Endometrial microvascular endothelial cells (primary cell): Measurements from ENCODE around the gene TAB2. TPM values are rescaled to one million over a fixed set of nuclear protein-coding genes. Genes with fewer than 3 reads are reported as not detected.
"Not testable (repeated sequence)": the region's sequence is repeated elsewhere in the genome, so short reads cannot be mapped to it uniquely, and the experiment has no call there.

Experiments
- in situ Hi-C: cut with HindIII; loops from 2 replicates; pipeline ENCODE4 v1.10.0; 2017; ENCODE audit warnings: low sequenced_read_pairs, low pct_unique_long_range_greater_than_20kb; ENCODE audit errors: inconsistent ontology term
- total RNA-seq: library from RNA; depleted of rRNA; stranded (reverse); fragments of >200 nt; gene quantifications from one replicate; pipeline ENCODE4 v1.2.3, GENCODE V29; 2015; ENCODE audit errors: inconsistent ontology term

The TAB2 gene
- total RNA-seq, 1 donor from 2014 or later, result 26.1 TPM

- in situ Hi-C loops, result no loop called here
Measured at GRCh38 chr6:149431905-149432775, 114.6 kb downstream of the TAB2 start.

DNA sequence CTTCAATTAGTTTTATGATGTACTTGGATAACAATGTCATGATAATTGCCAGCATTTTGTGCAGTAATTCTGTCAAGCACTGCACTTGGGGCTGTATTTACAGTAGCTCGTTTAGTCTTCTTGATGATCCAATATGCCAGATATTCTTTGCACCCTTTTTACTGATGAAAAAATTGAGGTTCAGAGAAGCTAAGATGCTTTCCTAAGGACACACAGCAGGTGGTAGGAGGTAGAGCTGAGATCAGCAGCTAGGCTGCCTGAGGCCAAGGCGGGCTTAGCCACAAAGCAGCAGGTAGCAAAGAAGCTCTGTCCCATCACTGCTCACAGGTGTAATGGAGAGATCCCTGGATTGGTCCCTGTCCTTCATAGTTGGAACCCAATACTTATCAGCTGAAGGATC, 115.9 kb downstream of the TAB2 start:
- in situ Hi-C loops, result no loop called here

- in situ Hi-C loops, result no loop called here
Measured at GRCh38 chr6:149433881-149434280, 116.4 kb downstream of the TAB2 start.

GRCh38 chr6:149435919-149436586, 118.5 kb downstream of the TAB2 start:
- in situ Hi-C loops, result no loop called here

DNA sequence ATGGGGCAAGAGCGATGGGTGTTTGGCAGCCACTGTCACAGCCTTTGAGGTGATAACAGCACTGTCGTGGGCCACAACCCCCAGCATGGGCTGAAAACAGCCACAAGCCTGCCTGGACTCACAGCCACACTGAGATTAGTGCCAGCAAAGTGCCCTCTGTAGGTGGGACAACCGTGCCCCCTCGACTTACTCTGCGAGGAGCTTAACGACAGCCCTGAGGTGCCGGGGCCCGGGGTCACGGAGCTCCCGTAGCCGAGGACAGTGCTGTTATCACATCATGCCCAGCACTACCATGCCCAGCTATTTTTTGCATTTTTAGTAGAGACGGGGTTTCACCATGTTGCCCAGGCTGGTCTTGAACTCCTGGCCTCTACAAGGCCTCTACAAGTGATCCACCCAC, 119.1 kb downstream of the TAB2 start:
- in situ Hi-C loops, result no loop called here

DNA sequence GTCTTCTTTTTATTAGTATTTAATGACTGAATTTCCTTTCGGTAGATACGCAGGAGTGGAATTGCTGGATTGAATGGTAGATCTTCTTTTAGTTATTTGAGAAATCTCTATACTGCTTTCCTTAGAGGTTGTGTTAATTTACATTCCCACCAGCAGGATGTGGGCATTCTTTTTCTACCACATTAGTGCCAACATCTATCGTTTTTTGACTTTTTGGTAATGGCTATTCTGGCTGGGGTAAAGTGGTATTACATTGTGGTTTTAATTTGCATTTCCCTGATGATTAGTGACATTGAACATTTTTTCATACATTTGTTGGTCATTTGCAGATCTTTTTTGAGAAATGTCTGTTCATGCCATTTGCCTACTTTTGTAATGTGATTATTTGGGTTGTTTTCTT, 119.7 kb downstream of the TAB2 start:
- in situ Hi-C loops, result no loop called here

GRCh38 chr6:149438855-149439254, 121.3 kb downstream of the TAB2 start:
- in situ Hi-C loops, result no loop called here

DNA sequence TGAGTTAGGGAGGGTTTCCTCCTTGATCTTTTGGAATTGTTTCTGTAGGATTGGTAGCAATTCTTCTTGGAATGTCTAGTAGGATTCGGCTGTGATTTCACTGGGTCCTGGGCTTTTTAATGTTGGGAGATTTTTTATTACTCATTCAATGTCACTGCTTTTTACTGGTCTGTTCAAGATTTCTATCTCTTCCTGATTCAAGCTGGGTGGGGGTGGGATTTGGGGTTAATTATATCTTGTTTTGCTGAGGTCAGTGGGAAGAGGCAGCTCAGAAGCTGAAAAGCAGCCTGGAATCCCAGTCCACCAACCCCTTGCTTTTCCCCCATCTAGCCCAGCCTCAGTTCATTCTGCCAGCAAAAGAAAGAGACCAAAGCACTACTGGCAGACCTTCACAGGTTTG, 122.1 kb downstream of the TAB2 start:
- in situ Hi-C loops, result no loop called here

GRCh38 chr6:149440735-149441671, 123.5 kb downstream of the TAB2 start:
- in situ Hi-C loops, result no loop called here

GRCh38 chr6:149441740-149442139, 124.2 kb downstream of the TAB2 start:
- in situ Hi-C loops, result no loop called here

- in situ Hi-C loops, result no loop called here
Measured at GRCh38 chr6:149443411-149444181, 126.1 kb downstream of the TAB2 start.

DNA sequence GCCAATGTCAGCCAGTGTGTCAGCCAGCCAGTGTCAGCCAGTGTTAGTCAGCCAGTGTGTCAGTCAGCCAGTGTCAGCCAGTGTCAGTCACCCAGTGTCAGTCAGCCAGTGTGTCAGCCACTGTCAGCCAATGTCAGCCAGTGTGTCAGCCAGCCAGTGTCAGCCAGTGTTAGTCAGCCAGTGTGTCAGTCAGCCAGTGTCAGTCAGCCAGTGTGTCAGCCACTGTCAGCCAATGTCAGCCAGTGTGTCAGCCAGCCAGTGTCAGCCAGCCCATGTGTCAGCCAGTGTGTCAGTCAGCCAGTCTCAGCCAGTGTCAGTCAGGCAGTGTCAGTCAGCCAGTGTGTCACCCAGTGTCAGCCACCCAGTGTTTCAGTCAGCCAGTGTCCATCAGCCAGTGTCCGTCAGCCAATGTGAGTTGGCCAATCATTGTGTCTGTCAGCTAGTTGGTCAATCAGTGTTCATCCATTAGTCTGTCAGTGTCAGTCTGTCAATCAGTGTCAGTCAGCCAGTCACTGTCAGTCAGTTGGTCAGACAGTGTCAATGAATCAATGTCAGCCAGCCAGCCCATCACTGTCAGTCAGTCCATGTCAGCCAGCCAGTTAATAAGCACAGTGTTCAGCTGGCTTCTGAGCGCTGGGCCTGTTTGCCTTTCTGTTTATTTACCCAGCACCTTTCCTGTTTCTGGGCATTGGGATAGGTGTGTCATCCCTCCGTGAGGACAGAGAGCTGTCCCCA, 127.0 kb downstream of the TAB2 start:
- in situ Hi-C loops, result not testable (repeated sequence)

- in situ Hi-C loops, result no loop called here
Measured at GRCh38 chr6:149445095-149445466, 127.6 kb downstream of the TAB2 start.

DNA sequence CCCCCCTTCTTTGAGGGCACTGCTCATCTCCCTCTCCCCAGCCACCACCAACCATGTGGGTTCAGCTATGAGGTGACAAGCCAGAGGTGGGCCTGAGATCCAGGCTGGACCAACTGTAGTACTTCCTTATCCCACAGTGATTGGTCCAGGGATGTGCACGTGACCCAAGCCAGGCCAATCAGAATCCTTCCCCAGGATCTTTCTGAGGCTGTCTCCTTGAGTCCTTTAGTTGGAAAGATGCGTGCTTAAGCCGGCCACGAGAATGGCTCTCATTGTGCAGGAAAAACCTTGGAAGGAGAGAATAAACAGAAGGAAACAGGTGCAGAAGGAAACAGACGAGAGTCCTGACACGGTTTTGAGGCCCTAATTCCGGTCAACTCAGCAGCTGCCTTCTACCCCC, 128.1 kb downstream of the TAB2 start:
- in situ Hi-C loops, result no loop called here

GRCh38 chr6:149446791-149447376, 129.4 kb downstream of the TAB2 start:
- in situ Hi-C loops, result no loop called here

GRCh38 chr6:149448821-149449453, 131.4 kb downstream of the TAB2 start:
- in situ Hi-C loops, result no loop called here
